Loucy (cell line): ENCODE measurements around the gene SCAF11.
A peak's percentile ranks its signal among the peaks of the same experiment; 100 is the strongest.
"Not testable (repeated sequence)": the region's sequence is repeated elsewhere in the genome, so short reads cannot be mapped to it uniquely, and the experiment has no call there.

Experiments
- H2AFZ ChIP-seq: fragments of 200-600 bp; sonication (generic); 2 replicates; pipeline ENCODE4 v1.6.0; 2016; ENCODE audit warnings: antibody characterized with exemption, mild to moderate bottlenecking, low read length, moderate library complexity
- H3F3A ChIP-seq: fragments of 200-600 bp; 2 replicates; pipeline ENCODE4 v1.6.0; 2016; ENCODE audit warnings: antibody characterized with exemption, low read depth, mild to moderate bottlenecking
- H3K27me3 ChIP-seq: fragments of 200-600 bp; sonication (generic); 2 replicates; pipeline ENCODE4 v1.6.1; 2014; ENCODE audit warnings: low read length, mild to moderate bottlenecking; ENCODE audit not compliant: insufficient read depth, poor library complexity, severe bottlenecking
- H3K36me3 ChIP-seq: fragments of 200-600 bp; sonication (generic); 2 replicates; pipeline ENCODE4 v1.6.1; 2016; ENCODE audit warnings: low read length; ENCODE audit not compliant: insufficient read depth
- H3K4me1 ChIP-seq: fragments of 200-600 bp; sonication (generic); 2 replicates; pipeline ENCODE4 v1.5.1; 2014; ENCODE audit warnings: low read length, mild to moderate bottlenecking; ENCODE audit not compliant: insufficient read depth, poor library complexity, severe bottlenecking
- H3K4me2 ChIP-seq: fragments of 200-600 bp; sonication (generic); 2 replicates; pipeline ENCODE4 v1.6.0; 2014; ENCODE audit warnings: antibody characterized with exemption, low read length, low read depth, mild to moderate bottlenecking; ENCODE audit not compliant: poor library complexity, severe bottlenecking
- H3K4me3 ChIP-seq: fragments of 200-600 bp; sonication (generic); 2 replicates; pipeline ENCODE4 v1.5.1; 2014; ENCODE audit warnings: low read length, mild to moderate bottlenecking, mixed read lengths; ENCODE audit not compliant: poor library complexity, severe bottlenecking
- H3K79me2 ChIP-seq: fragments of 200-600 bp; sonication (generic); 2 replicates; pipeline ENCODE4 v1.6.1; 2014; ENCODE audit warnings: low read length; ENCODE audit not compliant: insufficient read depth
- H3K9ac ChIP-seq: fragments of 200-600 bp; sonication (generic); 2 replicates; pipeline ENCODE4 v1.6.0; 2014; ENCODE audit warnings: mild to moderate bottlenecking, low read depth, low read length, moderate library complexity; ENCODE audit not compliant: poor library complexity, severe bottlenecking
- H3K9me2 ChIP-seq: fragments of 200-600 bp; sonication (generic); replicated peaks from 2 replicates; pipeline ENCODE4 v1.6.1; 2016; ENCODE audit warnings: low read depth, low read length, mixed read lengths
- H3K9me3 ChIP-seq: fragments of 200-600 bp; sonication (generic); 2 replicates; pipeline ENCODE4 v1.6.1; 2014; ENCODE audit warnings: mild to moderate bottlenecking, antibody characterized with exemption, low read length, low read depth; ENCODE audit not compliant: insufficient read depth
- H4K20me1 ChIP-seq: fragments of 200-600 bp; sonication (generic); 2 replicates; pipeline ENCODE4 v1.6.0; 2014; ENCODE audit warnings: antibody characterized with exemption, low read length, mild to moderate bottlenecking; ENCODE audit not compliant: insufficient read depth, poor library complexity, severe bottlenecking
- EZH2phosphoT487 ChIP-seq: fragments of 200-600 bp; IDR thresholded peaks from 2 replicates; pipeline ENCODE4 v1.6.1; 2018; ENCODE audit warnings: antibody characterized with exemption, mild to moderate bottlenecking, moderate library complexity, borderline replicate concordance
- TF ChIP-seq, protein P1 (sequence below): fragments of 200-600 bp; sonication (generic); conservative IDR thresholded peaks from 2 replicates; pipeline ENCODE4 v1.5.1; 2014; ENCODE audit warnings: mild to moderate bottlenecking, antibody characterized with exemption, low read length

The SCAF11 gene, protein sequence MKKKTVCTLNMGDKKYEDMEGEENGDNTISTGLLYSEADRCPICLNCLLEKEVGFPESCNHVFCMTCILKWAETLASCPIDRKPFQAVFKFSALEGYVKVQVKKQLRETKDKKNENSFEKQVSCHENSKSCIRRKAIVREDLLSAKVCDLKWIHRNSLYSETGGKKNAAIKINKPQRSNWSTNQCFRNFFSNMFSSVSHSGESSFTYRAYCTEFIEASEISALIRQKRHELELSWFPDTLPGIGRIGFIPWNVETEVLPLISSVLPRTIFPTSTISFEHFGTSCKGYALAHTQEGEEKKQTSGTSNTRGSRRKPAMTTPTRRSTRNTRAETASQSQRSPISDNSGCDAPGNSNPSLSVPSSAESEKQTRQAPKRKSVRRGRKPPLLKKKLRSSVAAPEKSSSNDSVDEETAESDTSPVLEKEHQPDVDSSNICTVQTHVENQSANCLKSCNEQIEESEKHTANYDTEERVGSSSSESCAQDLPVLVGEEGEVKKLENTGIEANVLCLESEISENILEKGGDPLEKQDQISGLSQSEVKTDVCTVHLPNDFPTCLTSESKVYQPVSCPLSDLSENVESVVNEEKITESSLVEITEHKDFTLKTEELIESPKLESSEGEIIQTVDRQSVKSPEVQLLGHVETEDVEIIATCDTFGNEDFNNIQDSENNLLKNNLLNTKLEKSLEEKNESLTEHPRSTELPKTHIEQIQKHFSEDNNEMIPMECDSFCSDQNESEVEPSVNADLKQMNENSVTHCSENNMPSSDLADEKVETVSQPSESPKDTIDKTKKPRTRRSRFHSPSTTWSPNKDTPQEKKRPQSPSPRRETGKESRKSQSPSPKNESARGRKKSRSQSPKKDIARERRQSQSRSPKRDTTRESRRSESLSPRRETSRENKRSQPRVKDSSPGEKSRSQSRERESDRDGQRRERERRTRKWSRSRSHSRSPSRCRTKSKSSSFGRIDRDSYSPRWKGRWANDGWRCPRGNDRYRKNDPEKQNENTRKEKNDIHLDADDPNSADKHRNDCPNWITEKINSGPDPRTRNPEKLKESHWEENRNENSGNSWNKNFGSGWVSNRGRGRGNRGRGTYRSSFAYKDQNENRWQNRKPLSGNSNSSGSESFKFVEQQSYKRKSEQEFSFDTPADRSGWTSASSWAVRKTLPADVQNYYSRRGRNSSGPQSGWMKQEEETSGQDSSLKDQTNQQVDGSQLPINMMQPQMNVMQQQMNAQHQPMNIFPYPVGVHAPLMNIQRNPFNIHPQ (N-terminal part only)

DNA sequence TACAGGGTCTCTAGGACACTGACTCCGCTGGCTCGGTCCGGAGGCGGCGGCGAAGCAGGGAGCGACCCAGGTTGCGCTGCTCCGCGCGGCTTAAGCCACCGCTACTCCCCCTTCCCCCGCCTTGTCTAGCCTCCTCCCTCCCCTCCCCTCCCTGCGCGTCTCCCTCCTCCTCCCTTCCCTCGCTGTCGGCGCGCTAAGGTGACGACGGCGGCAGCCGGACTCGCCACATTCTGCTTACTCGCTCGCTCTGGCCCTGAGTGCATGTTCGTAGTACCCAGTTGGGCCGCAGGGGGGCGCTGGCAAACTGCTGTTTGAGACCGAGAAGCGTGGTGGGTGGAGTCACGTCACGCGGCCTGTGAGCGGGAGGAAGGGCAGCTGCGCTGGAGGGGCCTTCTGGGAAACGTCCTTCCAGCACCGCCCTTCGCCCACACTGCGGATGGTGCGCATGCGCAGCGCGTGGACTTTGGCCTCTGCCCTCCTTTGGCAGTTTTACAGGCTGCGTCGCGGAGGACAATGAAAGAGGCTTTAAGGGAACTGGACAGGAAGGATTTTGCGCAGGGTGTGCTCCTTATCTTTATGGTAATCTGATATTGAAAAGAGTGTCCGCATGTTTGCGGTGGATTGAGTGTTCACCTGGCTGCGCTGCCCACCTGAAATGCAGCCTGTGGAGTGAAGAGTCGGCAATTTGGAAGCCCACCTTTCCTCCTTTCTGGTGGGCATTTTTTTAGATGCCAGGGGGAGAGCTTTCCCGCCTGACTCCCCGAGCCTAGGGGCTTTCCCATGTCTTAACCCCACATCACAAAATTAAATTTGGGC is at the start of gene SCAF11:
TSS of gene SCAF11 (minus strand) at position 107 of the 816 bp plus-strand sequence. CDS start 26,407 bp downstream, outside the sequence.
- H3K27me3 ChIP-seq: no peaks in the 10 kb centered on the region
- H3K9me2 ChIP-seq: no peaks in the 10 kb centered on the region
- peak within 1 kb of the TSS; percentile 98 for H3K4me2 ChIP-seq
- H3K9me3 ChIP-seq: no peaks in the 10 kb centered on the region
- peak within 1 kb of the TSS; percentile 97 for H3K4me3 ChIP-seq
- no peaks in the 10 kb centered on the region for H3K36me3 ChIP-seq
- no peaks in the 10 kb centered on the region; the same call in 1 of the 2 replicates for H3F3A ChIP-seq
- peak within 1 kb of the TSS; percentile 93 for H3K9ac ChIP-seq
- H3K79me2 ChIP-seq: peaks cover 46% of the 10 kb centered on the region
- H3K4me1 ChIP-seq: peaks cover 38% of the 10 kb centered on the region
- H4K20me1 ChIP-seq: peaks cover 40% of the 10 kb centered on the region
- TF ChIP-seq, protein P1, sequence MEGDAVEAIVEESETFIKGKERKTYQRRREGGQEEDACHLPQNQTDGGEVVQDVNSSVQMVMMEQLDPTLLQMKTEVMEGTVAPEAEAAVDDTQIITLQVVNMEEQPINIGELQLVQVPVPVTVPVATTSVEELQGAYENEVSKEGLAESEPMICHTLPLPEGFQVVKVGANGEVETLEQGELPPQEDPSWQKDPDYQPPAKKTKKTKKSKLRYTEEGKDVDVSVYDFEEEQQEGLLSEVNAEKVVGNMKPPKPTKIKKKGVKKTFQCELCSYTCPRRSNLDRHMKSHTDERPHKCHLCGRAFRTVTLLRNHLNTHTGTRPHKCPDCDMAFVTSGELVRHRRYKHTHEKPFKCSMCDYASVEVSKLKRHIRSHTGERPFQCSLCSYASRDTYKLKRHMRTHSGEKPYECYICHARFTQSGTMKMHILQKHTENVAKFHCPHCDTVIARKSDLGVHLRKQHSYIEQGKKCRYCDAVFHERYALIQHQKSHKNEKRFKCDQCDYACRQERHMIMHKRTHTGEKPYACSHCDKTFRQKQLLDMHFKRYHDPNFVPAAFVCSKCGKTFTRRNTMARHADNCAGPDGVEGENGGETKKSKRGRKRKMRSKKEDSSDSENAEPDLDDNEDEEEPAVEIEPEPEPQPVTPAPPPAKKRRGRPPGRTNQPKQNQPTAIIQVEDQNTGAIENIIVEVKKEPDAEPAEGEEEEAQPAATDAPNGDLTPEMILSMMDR: peak; percentile 84
- no peak for TF ChIP-seq EZH2phosphoT487
- H2AFZ ChIP-seq: peak within 1 kb of the TSS; percentile 81

DNA sequence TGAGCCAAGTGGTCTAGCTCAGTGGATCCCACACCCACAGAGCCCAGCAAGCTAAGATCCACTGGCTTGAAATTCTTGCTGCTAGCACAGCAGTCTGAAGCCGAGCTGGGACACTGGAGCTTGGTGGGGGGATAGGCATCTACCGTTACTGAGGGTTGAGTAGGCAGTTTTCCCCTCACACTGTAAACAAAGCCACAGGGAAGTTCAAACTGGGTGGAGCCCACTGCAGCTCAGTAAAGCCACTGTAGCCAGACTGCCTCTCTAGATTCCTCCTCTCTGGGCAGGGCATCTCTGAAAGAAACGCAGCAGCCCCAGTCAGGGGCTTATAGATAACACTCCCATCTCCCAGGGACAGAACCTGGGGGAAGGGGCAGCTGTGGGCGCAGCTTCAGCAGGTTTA is 46.7 kb upstream of the SCAF11 start:
- H3K9me3 ChIP-seq, H3K36me3 ChIP-seq, H3K9me2 ChIP-seq, H3K4me2 ChIP-seq, H4K20me1 ChIP-seq, H3K9ac ChIP-seq, H2AFZ ChIP-seq, H3F3A ChIP-seq, H3K79me2 ChIP-seq, H3K27me3 ChIP-seq, H3K4me1 ChIP-seq, H3K4me3 ChIP-seq: not testable (repeated sequence)

DNA sequence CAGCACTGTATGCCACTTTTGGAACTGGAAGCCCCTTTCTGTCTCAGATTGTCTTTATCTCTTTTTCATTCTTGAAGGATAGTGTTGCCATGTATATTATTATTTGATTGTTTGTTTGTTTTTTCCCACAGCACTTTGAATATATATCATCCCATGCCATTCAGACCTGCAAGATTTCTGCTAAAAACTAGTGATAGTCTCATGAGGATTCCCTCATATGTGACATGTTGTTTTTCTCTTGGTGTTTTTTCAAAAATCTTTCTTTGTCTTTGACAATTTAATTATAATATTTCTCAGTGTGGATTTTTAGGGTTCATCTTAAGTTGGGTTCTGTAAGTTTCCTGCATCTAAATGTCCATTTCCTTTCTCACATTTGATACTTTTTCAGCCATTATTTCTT is 36.8 kb upstream of the SCAF11 start:
- Histone ChIP-seq H3K9me2 (no peaks in the 10 kb centered on the region), H3F3A (no peaks in the 10 kb centered on the region), H3K4me3 (no peak overlapping the region), H3K9me3 (peaks cover 26% of the 10 kb centered on the region), H4K20me1 (no peaks in the 10 kb centered on the region), H2AFZ (no peak overlapping the region), H3K27me3 (peaks cover 9% of the 10 kb centered on the region), H3K9ac (no peak overlapping the region), H3K36me3 (no peaks in the 10 kb centered on the region), H3K79me2 (no peaks in the 10 kb centered on the region), H3K4me2 (no peak overlapping the region), H3K4me1 (no peaks in the 10 kb centered on the region)
- TF ChIP-seq, protein P1: no peak
- TF ChIP-seq EZH2phosphoT487: no peak
